Left ventricle myocardium inferior (tissue), 1 donor: ENCODE data around the gene RAB3IP. TPM values are rescaled to one million over a fixed set of nuclear protein-coding genes. Genes with fewer than 3 reads are reported as not detected.

Source experiments
- DNase-seq: peaks from one replicate; pipeline ENCODE4 v3.0.0-alpha.2; 2020
- H3K27ac ChIP-seq: fragments of 200-600 bp; replicated peaks from 2 replicates; pipeline ENCODE4 v1.8.0; 2021
- H3K27me3 ChIP-seq: fragments of 200-600 bp; 2 replicates; pipeline ENCODE4 v1.8.0; 2021; ENCODE audit warnings: low read depth
- H3K36me3 ChIP-seq: fragments of 200-600 bp; 2 replicates; pipeline ENCODE4 v1.8.0; 2021
- H3K4me1 ChIP-seq: fragments of 200-600 bp; 2 replicates; pipeline ENCODE4 v1.8.0; 2021
- H3K4me3 ChIP-seq: fragments of 200-600 bp; 2 replicates; pipeline ENCODE4 v1.8.0; 2021; ENCODE audit warnings: mild to moderate bottlenecking, moderate library complexity
- H3K9me3 ChIP-seq: fragments of 200-600 bp; replicated peaks from 2 replicates; pipeline ENCODE4 v1.8.0; 2021
- intact Hi-C: fragments of 100-400 bp; cut with micrococcal nuclease; formaldehyde crosslinking; loops from one replicate; pipeline ENCODE4 v1.11.0; 2022
- total RNA-seq: library from RNA; stranded (reverse); fragmentation: NEBNext Ultra II Directional; extraction: Animal tissue kit (Norgen Biotek cat#: 25700); gene quantifications from one replicate; pipeline ENCODE4 v1.2.1, GENCODE V29; 2021
- TF ChIP-seq, protein P1 (sequence below): fragments of 200-600 bp; IDR thresholded peaks from 2 replicates; pipeline ENCODE4 v1.8.0; 2021; ENCODE audit warnings: antibody characterized with exemption, mild to moderate bottlenecking, borderline replicate concordance
- donor health status: DM: no; HTN: yes; CAD: no; lungs with severe emphysema.

RAB3IP gene
- total RNA-seq, 1 donor from 2014 or later = 23.0 TPM

DNA sequence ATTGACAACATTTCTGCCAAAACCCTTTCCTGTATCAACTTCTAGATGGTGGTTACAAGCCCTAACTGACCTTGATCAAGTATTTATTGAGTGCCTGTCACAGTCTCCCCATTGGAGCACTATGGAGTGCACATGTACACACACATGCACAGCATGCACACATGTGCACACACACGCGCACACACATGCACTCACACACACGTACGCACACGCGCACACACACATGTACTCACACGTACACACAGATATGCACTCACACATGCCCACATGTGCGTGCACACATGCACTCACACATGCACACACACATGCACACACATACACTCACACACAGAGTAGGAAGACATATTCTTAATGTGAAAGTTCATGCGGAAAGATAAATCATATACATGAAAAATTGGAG is 130.0 kb downstream of the RAB3IP start:
- Histone ChIP-seq H3K4me1 (no peaks in the 10 kb centered on the region), H3K4me3 (no peak overlapping the region), H3K9me3 (no peaks in the 10 kb centered on the region), H3K36me3 (no peaks in the 10 kb centered on the region), H3K27me3 (no peaks in the 10 kb centered on the region), H3K27ac (no peak overlapping the region)
- TF ChIP-seq, protein P1, sequence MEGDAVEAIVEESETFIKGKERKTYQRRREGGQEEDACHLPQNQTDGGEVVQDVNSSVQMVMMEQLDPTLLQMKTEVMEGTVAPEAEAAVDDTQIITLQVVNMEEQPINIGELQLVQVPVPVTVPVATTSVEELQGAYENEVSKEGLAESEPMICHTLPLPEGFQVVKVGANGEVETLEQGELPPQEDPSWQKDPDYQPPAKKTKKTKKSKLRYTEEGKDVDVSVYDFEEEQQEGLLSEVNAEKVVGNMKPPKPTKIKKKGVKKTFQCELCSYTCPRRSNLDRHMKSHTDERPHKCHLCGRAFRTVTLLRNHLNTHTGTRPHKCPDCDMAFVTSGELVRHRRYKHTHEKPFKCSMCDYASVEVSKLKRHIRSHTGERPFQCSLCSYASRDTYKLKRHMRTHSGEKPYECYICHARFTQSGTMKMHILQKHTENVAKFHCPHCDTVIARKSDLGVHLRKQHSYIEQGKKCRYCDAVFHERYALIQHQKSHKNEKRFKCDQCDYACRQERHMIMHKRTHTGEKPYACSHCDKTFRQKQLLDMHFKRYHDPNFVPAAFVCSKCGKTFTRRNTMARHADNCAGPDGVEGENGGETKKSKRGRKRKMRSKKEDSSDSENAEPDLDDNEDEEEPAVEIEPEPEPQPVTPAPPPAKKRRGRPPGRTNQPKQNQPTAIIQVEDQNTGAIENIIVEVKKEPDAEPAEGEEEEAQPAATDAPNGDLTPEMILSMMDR = no peak
- intact Hi-C loops = no loop called here
- no peak for DNase-seq

DNA sequence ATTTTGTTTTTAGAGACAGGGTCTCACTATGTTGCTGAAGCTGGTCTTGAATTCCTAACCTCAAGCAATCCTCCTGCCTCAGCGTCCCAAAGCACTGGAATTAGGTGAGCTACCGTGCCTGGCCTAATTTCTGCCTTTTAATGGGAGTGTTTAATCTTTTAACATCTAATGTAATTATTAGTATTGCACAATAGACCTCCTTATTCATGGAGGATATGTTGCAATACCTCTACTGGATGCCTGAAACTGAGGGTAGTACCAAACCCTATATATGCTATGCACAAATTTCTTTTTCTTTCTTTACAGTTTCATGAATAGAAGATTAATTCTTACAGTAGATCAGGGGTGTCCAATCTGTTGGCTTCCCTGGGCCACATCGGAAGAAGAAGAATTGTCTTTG is 134.1 kb downstream of the RAB3IP start:
- no peak overlapping the region for H3K27ac ChIP-seq
- H3K27me3 ChIP-seq = no peaks in the 10 kb centered on the region
- no peak overlapping the region for H3K4me3 ChIP-seq
- TF ChIP-seq, protein P1 = no peak
- no peaks in the 10 kb centered on the region for H3K9me3 ChIP-seq
- intact Hi-C loops = no loop called here
- no peaks in the 10 kb centered on the region for H3K36me3 ChIP-seq
- no peaks in the 10 kb centered on the region for H3K4me1 ChIP-seq
- DNase-seq = no peak

Other genes with a start within 250 kb of the RAB3IP start
- 91.7 TPM for gene CCT2, start 153.4 kb upstream of the RAB3IP start, total RNA-seq
- 43.8 TPM for gene LRRC10, start 128.0 kb upstream of the RAB3IP start, total RNA-seq
- 0.80 TPM for gene BEST3, start 39.6 kb upstream of the RAB3IP start, total RNA-seq
- gene MYRFL, start 86.4 kb downstream of the RAB3IP start, total RNA-seq = 0.14 TPM